Testis (tissue), 3 donors: ENCODE data around the gene ZHX3. TPM values are rescaled to one million over a fixed set of nuclear protein-coding genes. Genes with fewer than 3 reads are reported as not detected.

Source experiments
- DNase-seq: peaks from one replicate; pipeline ENCODE4 v3.0.0-alpha.2; 2019
- H3K27ac ChIP-seq, 2 donors: fragments of 200-600 bp; sonication (generic); one replicate each; pipeline ENCODE4 v1.5.1; 2019
- H3K27me3 ChIP-seq: fragments of 200-600 bp; sonication (generic); one replicate; pipeline ENCODE4 v1.5.1; 2019
- H3K36me3 ChIP-seq: fragments of 200-600 bp; sonication (generic); one replicate; pipeline ENCODE4 v1.5.1; 2017; ENCODE audit warnings: low read depth; ENCODE audit errors: missing control alignments
- H3K4me1 ChIP-seq: fragments of 200-600 bp; sonication (generic); one replicate; pipeline ENCODE4 v1.5.1; 2019
- H3K4me3 ChIP-seq, 2 donors: fragments of 200-600 bp; sonication (generic); one replicate each; pipeline ENCODE4 v1.5.1; 2017 to 2019
- H3K9me3 ChIP-seq: fragments of 200-600 bp; sonication (generic); one replicate; pipeline ENCODE4 v1.5.1; 2017
- CTCF ChIP-seq, 3 experiments: fragments of 450-650 bp in 2 of 3; fragments of 200-600 bp in 1 of 3; sonication (generic) in 1 of 3; IDR thresholded peaks; one replicate each; pipeline ENCODE4 v1.5.1; 2016 to 2019; ENCODE audit warnings: antibody characterized with exemption in 3 of 3, mild to moderate bottlenecking in 2 of 3, moderate library complexity in 1 of 3
- POLR2A ChIP-seq: fragments of 450-650 bp; IDR thresholded peaks from one replicate; pipeline ENCODE4 v1.6.1; 2017; ENCODE audit warnings: antibody characterized with exemption, mild to moderate bottlenecking, moderate library complexity
- WGBS, 2 donors: methylation state at CpG; one replicate each; pipeline ENCODE4 v1.1.5; 2018; 5-methylcytosine and 5-hydroxymethylcytosine counted together
- intact Hi-C: fragments of 100-400 bp; cut with DNase I; formaldehyde crosslinking; loops from one replicate; pipeline ENCODE4 v1.15.1; 2023; ENCODE audit warnings: low total_unique reads
- polyA plus RNA-seq: library from polyadenylated mRNA; stranded (reverse); fragments of 350-450 nt; fragmentation: Illumina TruSeq; extraction: RNeasy Lipid Tissue Mini Kit (QIAGEN cat#74804); gene quantifications from one replicate; pipeline ENCODE4 v1.2.3, GENCODE V29; 2014; ENCODE audit warnings: low read depth, low replicate concordance; ENCODE audit not compliant: insufficient read depth
- total RNA-seq, 2 donors: library from RNA; depleted of rRNA; stranded (reverse); fragments of >200 nt; gene quantifications; one replicate each; pipeline ENCODE4 v1.2.3, GENCODE V29; 2016

Gene ZHX3
- total and polyA plus RNA-seq, 3 donors from 2014 or later = 35.1 to 103 (median 55.7) TPM

- no peaks in the 10 kb centered on the region for H3K9me3 ChIP-seq
- TF ChIP-seq CTCF (IDR thresholded peaks at IDR 0.05) (no peak), POLR2A (no peak)
- intact Hi-C loops = no loop called here
- H3K27ac ChIP-seq = no peak overlapping the region
- no peaks in the 10 kb centered on the region for H3K4me1 ChIP-seq
- no peaks in the 10 kb centered on the region for H3K36me3 ChIP-seq
- WGBS, 2 donors = 89 to 93% methylated on average over 3 of the region's 3 CpGs
- no peak for DNase-seq
- H3K4me3 ChIP-seq = no peak overlapping the region
- H3K27me3 ChIP-seq = no peaks in the 10 kb centered on the region
Observed at GRCh38 chr20:41299899-41300298, 17.6 kb downstream of the ZHX3 start.

GRCh38 chr20:41293269-41294037 lies 24.1 kb downstream of the ZHX3 start:
- no peaks in the 10 kb centered on the region for H3K27me3 ChIP-seq
- peak; percentile 28 for DNase-seq
- H3K27ac ChIP-seq = peak overlapping the region in 1 of 2 donors; percentile 18
- peaks cover 11% of the 10 kb centered on the region for H3K4me1 ChIP-seq
- H3K9me3 ChIP-seq = no peaks in the 10 kb centered on the region
- no peaks in the 10 kb centered on the region for H3K36me3 ChIP-seq
- TF ChIP-seq POLR2A (no peak), CTCF (IDR thresholded peaks at IDR 0.05) (no peak)
- intact Hi-C loops = no loop called here
- 73 to 81% methylated on average over 2 of the region's 2 CpGs for WGBS, 2 donors
- H3K4me3 ChIP-seq = no peak overlapping the region

- no peak overlapping the region for H3K4me3 ChIP-seq
- no peak for DNase-seq
- no peaks in the 10 kb centered on the region for H3K27me3 ChIP-seq
- H3K9me3 ChIP-seq = no peaks in the 10 kb centered on the region
- no peak overlapping the region for H3K27ac ChIP-seq
- WGBS, 2 donors = 63 to 64% methylated on average over 3 of the region's 3 CpGs
- H3K36me3 ChIP-seq = no peaks in the 10 kb centered on the region
- H3K4me1 ChIP-seq = peaks cover 11% of the 10 kb centered on the region
- TF ChIP-seq POLR2A = no peak
- no peak for TF ChIP-seq CTCF (IDR thresholded peaks at IDR 0.05)
- intact Hi-C loops = no loop called here
Observed at GRCh38 chr20:41290804-41291389, 26.6 kb downstream of the ZHX3 start.

- no peak for DNase-seq
- TF ChIP-seq CTCF (IDR thresholded peaks at IDR 0.05) (no peak), POLR2A (no peak)
- intact Hi-C loops = no loop called here
- no peak overlapping the region for H3K27ac ChIP-seq
- H3K27me3 ChIP-seq = no peaks in the 10 kb centered on the region
- no peak overlapping the region for H3K4me3 ChIP-seq
- H3K4me1 ChIP-seq = no peaks in the 10 kb centered on the region
- no peaks in the 10 kb centered on the region for H3K36me3 ChIP-seq
- no peaks in the 10 kb centered on the region for H3K9me3 ChIP-seq
- WGBS, 2 donors = 94 to 96% methylated on average over 2 of the region's 2 CpGs
Observed at GRCh38 chr20:41287327-41287726, 30.2 kb downstream of the ZHX3 start.
